COLO829 (cell line): ENCODE measurements around the gene MAP6.
"Not testable (repeated sequence)": the region's sequence is repeated elsewhere in the genome, so short reads cannot be mapped to it uniquely, and the experiment has no call there.

ENCODE experiments used
- DNase-seq: peaks from one replicate; pipeline ENCODE4 v3.0.0; 2012; ENCODE audit warnings: low spot score

MAP6 gene

DNA sequence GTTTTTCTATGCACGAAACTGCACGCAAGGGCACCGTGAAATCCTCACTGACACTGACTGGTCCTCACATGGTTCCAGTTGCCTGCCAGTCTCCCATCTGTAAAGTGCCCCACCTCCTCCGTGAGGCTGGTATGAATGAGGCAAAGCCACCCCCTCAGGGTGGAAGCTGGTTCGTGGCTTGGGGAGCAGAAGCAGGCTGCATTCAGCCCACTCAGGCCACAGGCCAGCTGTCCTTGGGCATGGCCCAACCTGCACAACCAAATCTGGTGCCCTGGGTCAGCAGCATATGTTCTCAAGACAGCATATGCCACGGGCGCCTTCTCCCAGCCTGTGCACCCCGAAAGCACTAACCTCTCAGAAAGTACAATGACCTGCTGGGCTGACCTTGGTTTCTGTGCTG lies 77.5 kb downstream of the MAP6 start:
- DNase-seq: no peak

GRCh38 chr11:75589933-75590332 lies 78.9 kb downstream of the MAP6 start:
- DNase-seq: no peak

- no peak for DNase-seq
Observed at GRCh38 chr11:75589051-75589450, 79.8 kb downstream of the MAP6 start.

- DNase-seq: no peak
Observed at GRCh38 chr11:75588051-75588481, 80.8 kb downstream of the MAP6 start.

- no peak for DNase-seq
Observed at GRCh38 chr11:75586395-75586794, 82.4 kb downstream of the MAP6 start.

- no peak for DNase-seq
Observed at GRCh38 chr11:75585293-75585670, 83.6 kb downstream of the MAP6 start.

- DNase-seq: not testable (repeated sequence)
Observed at GRCh38 chr11:75584659-75585292, 84.1 kb downstream of the MAP6 start.

DNA sequence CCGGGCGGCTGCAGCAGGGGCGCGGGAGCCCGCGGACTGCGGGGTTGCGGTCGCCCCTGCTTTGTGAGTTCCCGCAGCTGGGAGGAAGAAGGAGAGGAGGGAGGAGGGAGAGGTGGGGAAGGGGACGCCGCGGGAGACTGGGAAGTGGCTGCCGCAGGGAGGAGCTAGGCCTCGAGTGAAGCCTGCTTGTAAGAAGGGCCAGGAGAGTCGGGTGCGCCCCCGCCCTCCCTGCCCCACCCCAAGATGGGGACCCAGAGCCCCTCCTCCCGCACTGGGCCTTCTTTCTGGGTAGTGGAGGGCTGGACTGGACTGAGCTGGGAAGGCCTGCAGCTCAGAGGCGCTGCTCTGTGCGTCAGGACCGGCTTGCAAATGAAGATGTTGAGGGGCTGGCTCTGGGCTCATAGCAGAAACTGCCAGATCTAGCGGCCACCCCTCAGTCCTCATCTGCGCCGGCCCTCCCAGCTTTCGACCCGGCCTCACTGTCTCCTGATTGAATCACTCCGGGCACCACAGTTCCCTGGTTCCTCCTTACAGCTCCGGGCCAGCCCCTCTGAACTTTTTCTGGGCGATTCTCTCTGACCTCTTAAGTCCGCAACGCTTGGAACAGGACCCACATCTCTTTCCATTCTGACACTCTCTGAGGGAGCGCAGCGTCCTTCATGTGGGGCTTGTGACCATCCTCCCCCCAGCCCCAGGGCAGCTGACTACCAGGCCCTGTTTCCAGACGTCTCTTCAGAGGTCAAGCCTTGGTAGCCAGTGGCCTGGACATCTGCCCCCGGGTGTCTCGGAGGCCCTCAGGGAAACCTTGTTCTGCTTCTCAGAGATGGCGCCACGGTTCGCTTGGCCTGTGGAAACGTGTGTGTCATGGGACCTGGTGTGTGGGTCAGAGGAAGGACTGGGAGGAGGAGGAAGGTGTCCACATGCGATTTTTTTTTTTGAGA lies 84.8 kb downstream of the MAP6 start:
- DNase-seq: no peak

DNA sequence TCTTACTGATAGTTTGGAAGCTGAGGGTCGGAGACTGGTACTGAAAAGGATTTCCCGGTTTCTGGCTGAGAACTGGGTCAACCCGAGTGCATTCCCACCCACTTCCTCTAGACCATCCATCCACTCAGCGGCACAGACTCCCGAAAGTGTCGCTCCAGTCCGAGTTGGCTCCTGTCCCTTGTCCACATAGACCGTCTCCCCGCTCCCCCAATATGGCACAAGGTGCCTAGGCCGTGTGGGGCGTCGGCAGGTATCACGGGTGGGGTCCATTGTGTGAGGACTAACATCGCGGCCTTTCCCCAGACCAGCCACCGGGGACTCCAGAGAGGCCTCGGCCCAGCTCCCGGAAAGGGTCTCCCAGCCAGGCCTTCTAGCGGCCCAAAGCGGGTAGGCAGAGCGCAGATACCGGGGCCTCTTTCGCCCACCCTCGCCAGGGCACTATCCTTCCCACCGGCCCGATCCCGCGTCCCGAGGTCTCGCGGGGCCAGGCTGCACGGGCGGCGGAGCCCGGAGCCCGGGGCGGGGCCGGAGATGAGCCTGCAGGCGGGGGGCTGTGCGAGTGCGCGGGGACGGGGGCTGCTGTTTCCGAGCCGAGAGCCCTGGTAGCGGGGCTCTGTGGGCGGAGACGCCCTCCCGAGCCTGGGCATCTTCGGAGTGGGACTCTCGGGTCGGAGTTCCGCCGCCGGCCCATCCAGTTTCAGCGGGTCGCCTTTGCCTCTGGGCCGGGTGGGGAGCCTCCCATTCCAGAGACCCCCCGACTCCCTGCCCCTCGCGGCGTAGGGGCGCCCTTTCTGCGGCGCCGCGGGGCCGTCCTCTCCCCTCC lies 85.7 kb downstream of the MAP6 start:
- DNase-seq: no peak

GRCh38 chr11:75582506-75582894 lies 86.3 kb downstream of the MAP6 start:
- DNase-seq: no peak

- DNase-seq: no peak
Observed at GRCh38 chr11:75579841-75580240, 89.0 kb downstream of the MAP6 start.

GRCh38 chr11:75578977-75579376 lies 89.9 kb downstream of the MAP6 start:
- no peak for DNase-seq

DNA sequence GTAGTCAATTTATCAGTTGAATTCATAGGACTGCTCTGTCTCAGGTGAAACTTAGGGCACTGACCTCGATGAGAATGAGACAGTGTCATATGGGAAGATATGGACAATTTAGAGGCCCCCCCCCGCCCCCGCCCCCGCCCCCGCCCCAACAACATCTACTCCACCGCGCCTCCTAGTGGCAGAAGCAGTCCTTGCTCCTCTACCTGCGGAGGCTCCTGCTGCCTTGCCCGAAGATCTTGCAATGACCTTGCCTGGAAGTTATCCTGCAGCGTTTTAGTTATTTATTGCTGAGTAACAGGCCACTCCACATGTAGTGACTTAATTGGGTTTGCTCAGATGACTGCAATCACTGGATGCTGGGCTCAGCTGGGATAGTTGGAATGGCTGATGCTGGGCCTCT lies 91.6 kb downstream of the MAP6 start:
- peak; percentile 56 for DNase-seq

GRCh38 chr11:75576499-75576918 lies 92.3 kb downstream of the MAP6 start:
- DNase-seq: no peak

DNA sequence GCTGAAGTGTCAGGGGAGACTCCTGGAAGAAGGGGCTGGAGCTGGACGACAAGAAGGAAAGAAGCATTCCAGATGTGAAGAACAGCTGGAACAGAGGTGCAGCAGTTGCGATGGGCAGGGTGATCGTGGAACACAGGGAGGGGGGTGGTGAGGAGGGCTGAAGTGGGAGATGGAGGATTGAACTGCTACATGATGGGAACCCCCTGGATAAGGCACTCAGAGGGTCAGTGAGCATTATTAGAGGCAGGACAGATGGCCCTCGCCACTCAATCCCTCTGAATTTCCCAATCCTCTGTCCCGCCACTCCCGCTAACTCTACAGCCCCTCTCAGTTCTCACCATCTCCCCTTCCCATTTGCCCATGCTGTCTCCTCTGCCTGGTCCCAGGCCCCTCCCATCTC lies 92.8 kb downstream of the MAP6 start:
- DNase-seq: no peak

GRCh38 chr11:75574698-75575602 lies 93.9 kb downstream of the MAP6 start:
- no peak for DNase-seq

DNA sequence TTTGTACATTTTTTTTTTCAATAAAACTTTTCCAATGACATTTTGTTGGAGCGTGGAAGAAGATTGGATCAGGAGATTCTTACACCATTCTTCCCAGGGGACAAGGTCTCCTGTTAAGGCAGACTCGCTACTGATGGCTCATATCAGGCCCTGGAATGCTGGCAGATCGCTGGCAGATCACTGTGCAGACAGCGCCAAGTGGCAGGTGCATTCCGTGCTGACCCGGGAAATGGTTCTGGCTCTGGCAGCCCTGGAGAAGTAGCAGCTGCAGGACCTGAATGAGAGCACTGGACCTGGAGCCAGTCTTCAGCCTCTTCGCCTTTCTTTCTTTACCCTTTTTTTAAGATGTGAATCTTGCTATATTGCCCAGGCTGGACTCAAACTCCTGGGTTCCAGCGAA lies 96.1 kb downstream of the MAP6 start:
- DNase-seq: no peak

DNA sequence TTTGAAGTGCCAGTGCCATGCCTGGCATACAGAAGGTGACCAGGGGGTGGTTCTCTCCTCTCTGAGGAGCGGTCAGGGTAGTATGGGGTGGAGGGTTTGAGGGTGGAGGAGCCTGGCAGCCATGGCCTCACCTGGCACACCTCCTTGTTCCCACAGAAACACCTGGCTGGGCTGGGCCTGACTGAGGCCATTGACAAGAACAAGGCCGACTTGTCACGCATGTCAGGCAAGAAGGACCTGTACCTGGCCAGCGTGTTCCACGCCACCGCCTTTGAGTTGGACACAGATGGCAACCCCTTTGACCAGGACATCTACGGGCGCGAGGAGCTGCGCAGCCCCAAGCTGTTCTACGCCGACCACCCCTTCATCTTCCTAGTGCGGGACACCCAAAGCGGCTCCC lies 97.2 kb downstream of the MAP6 start:
- no peak for DNase-seq

DNA sequence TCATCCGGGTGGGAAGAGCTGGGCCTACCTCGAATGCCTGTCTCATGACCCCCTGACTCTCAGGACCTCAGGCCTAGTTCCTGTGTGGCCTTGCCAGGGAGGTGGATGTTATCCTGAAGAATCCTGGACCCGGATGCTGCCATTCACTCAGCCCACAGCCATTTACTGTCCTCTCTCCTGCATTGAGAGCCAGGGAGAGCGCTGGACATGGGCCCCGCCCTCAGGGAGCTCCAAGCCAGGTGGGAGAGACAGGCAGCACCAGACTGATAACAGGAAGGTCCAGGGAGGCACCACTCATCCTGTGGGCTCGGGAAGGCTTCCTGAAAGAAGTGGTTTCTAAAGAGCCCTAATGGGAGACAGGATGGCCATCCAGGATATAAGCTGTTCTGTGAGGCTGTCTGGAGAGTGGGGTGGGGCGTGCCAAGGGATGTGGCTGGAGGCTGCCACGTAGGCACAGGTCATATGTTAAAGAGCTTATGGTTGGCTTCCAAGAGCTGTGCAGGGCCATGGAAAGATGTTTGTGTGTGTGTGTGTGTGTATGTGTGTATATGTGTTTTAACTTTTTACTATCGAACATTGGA lies 98.2 kb downstream of the MAP6 start:
- no peak for DNase-seq

DNA sequence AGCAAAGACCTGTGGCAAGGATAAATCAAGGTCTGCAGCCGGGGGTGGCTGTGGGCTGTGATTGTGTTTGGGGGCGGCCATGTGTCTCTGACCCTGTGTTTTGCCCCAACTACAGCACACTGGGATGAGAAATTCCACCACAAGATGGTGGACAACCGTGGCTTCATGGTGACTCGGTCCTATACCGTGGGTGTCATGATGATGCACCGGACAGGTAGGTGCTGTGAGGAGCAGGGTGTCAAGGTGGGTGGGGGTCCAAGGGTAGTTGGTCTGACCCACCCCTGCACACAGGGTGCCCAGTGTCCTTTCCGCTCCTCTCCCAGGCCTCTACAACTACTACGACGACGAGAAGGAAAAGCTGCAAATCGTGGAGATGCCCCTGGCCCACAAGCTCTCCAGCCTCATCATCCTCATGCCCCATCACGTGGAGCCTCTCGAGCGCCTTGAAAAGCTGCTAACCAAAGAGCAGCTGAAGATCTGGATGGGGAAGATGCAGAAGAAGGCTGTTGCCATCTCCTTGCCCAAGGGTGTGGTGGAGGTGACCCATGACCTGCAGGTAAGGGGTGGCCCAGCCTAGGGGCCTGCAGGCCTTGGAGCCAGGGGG lies 100.1 kb downstream of the MAP6 start:
- no peak for DNase-seq

DNA sequence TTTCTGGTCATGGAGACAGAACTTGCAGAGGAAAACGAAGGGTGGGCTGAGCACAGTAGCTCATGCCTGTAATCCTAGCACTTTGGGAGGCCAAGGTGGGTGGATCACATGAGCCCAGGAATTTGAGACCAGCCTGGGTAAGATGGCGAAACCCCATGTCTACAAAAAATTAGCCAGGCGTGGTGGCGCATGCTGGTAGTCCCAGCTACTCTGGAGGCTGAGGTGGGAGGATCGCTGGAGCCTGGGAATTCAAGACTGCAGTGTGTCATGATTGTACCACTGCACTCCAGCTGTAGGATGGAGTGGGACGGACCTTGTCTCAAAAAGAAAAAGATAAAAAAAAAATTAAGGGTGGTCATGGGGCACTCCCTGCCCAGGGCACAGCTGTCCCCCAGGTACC lies 100.9 kb downstream of the MAP6 start:
- no peak for DNase-seq
